H54 (cell line): ENCODE measurements around the gene TEX26.

Experiments used
- DNase-seq: peaks from one replicate; pipeline ENCODE4 v3.0.0; 2011; ENCODE audit warnings: low spot score, mixed read lengths; ENCODE audit not compliant: insufficient read length
- FAIRE-seq: peaks from 3 replicates; lab custom pipeline; 2011; peaks lifted over from hg19 to GRCh38; lab: Jason Lieb, UNC
- POLR2A ChIP-seq: IDR thresholded peaks from 2 replicates; pipeline ENCODE4 v1.6.1; 2011; ENCODE audit warnings: low read depth, mild to moderate bottlenecking, low read length

The TEX26 gene

DNA sequence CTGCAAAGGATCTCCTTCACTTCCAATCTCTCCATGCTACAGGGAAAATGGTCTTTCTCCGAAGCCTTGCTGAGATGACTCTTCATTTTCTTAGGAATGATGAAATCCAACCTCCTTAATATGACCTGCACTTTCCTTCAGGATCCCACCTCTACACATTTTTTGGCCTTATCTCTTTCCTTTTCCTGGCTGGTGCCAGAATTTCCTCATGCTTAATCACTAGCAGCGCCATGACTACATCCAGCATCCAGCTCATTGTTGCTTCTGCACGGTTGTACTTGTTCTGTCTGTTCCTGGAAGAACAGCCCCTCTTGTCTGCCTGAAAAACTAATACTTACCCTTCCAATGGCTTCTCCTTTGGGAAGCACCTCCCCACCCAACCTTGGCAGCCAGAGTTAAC, 68.4 kb downstream of the TEX26 start:
- no peak for TF ChIP-seq POLR2A
- FAIRE-seq = no peak
- no peak for DNase-seq

DNA sequence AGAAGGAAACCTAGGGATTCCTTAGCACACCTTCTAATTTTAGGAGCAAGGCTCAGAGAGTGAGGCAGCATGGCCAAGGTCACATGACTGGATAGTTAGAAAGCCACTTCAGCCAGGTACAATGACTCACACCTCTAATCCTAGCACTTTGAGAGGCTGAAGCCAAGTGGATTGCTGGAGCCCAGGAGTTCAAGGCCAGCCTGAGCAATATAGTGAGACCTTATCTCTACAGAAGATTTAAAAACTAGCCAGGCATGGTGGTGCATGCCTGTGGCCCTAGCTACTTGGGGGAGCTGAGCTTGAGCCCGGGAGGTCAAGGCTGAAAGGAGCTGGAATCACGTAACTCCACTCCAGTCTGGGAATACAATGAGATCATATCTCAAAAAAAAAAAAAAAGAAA, 69.2 kb downstream of the TEX26 start:
- TF ChIP-seq POLR2A = no peak
- DNase-seq (no peak), FAIRE-seq (no peak)

DNA sequence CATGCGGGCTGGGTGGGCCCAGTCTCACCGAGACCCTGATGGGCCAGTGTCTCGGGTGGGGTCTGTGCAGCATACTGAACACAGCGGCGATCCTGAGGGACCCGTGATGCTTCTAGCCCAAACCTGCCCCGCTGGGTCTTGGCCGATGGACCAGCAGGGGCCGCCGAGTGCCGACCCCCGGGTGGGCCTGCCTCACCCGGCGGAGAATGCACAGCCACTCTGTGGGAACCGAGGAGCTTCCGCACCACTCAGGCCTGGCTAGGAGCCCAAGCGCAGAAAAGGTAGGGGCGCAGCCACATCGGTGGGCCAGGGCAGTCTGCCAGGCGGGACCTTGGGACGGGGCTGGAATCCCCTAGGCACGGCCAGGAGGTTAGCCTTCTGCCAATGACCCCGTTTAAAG, 72.6 kb downstream of the TEX26 start:
- no peak for DNase-seq
- no peak for FAIRE-seq
- no peak for TF ChIP-seq POLR2A

DNA sequence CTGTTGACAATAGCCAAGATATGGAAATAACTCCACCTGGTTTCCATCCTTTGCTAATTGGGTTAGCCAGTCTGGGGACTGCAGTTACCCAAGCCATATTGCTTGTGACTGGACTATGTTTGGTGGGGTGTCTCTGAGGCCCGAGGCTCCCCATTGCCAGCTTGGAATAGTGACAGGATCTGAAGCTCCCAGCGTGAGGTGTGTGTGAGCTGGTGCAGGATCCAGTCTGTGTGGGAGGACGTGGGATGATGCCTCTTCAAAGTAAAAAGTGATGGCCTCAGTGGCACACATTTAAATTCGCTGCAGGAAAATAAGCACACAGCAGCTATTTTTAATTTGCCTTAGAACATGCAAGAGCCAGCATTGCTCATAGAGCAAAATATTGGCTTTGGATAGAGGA, 75.0 kb downstream of the TEX26 start:
- DNase-seq (no peak), FAIRE-seq (no peak)
- no peak for TF ChIP-seq POLR2A

DNA sequence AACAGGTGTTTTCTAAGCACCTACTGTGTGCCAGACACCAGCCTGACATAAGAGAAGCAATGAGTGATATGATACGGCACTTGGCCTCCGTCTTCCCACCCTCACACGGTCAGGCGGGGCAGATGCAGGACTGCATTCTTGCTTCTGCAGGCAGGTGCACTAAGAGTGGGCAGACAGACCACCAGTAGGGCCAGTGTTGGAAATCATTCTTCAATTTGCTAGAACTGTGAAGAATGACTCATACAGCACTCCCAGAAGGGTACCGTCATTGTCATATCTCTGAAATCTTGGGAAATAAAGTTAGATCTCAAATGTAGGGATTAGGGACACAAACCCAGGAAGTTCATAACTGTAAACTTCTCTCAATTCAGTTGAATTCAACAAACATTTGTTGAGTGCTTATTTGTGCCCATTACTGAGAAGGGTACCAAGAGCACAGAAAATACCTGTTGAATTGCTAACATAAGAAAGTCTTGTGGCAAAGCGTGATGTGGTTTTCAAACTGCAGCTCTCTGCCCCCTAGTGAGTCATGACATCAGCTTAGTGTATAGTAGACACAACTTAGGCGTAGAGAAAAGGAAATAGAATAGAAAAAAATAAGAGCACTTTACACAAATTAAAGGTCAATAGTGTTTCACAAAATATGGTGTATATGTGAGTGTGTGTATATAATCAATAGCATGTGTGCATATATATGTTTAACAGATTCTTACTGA, 76.1 kb downstream of the TEX26 start:
- DNase-seq (no peak), FAIRE-seq (no peak)
- TF ChIP-seq POLR2A = no peak

DNA sequence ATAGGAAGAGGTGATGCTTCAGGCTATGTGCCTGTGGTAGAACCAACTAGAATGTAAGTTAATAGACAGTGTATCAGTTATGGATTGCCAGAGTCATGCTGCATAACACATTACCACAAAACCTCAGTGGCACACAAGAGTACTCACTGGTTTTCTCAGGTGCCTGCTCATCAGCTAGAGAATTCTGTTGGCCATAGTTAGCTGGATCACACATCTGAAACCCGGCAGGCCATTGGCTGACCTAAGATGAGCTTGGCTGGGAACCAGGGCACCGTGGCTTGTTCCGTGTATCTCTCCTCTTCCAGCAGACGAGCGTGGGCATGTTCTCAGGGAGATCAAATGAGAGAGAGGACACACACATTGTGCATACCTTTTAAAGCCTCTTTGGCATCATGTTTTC, 76.7 kb downstream of the TEX26 start:
- FAIRE-seq (no peak), DNase-seq (no peak)
- no peak for TF ChIP-seq POLR2A

DNA sequence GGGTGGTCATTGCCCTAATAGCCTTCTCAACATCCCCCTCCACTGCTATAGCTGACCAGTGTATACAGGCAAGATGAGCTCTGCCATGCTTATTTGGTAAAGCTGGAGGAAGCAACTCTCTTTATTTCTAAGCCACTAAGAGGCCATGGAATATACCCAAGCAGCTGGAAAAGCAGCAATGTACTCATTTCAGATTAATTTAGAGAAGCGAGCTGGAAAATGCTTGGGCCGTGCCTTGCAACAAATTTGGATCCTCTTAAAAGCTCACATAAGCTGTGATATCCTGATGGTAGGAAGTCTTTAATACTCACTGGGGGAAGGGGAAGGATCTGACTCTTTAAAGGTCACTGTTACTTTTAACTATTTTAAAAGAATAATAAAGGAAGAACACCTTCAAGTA, 77.8 kb downstream of the TEX26 start:
- FAIRE-seq = no peak
- no peak for TF ChIP-seq POLR2A

DNA sequence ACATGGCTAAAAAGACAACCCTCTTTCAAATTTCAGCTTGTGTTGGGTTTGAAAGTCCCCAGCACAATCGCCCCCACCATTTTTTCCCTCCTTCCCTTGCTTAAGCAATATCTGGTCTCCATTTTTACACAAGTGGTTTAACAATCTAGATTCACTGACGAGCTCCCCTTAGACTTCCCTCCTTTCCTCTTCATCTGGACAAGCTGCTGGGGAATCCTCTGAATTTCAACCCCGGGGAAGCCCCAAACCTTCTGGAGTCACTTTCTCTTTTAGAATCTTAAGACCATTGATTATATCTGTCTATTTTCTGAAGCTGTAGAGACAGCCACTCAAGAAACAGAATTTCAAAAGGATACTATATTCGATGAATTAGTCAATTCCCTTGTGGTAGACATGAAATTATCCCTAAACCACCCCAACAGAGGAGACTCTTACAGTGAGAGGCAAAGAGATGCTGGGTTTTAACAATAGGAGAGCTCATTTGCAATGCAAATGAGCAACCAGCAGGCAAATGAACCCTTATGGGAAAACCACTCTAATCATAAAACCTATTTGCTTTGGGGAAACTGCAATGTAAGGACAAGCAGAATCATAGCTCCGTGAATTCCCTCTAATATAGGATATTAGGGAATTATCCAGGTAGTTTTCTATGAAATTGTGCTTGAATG, 78.9 kb downstream of the TEX26 start:
- DNase-seq = no peak
- TF ChIP-seq POLR2A = no peak
- no peak for FAIRE-seq

More for the DNA sequence above, 77.8 kb downstream of the TEX26 start:
- no peak for DNase-seq

DNA sequence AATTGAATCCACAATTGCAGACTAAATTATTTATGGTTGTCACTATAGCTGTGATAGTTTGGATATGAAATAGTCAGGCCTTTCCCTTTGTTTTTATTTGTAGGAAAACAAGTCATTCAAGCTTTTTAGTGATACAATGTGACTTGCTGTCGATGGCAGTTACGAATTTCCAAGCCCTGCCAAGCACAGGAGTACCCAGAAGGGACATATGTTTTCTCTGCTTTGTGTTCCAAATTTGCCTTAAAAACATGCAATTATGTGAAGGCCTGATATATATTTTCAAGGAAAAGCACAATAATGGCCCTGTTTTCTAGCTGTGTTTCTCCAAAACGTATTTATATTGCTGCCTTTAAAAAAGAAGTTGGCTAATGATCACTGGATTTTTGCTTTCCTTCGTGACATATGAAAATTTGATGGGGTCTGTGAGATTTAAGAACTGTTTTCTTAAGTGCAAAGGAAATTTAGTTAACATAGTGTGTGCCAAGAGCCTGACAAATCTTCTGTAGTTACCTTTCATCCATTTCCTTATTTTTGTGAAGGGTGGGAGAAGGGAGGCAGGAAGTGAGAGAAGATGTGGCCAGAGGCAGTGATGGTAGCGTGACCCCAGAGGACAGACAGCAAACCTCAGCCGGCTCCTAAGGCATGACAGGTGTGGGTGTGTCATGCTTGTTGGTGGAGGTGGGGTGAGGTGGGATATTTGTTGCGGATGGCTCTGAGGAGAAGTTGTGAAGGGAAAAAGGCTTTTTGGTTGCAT, 79.6 kb downstream of the TEX26 start:
- FAIRE-seq = no peak
- TF ChIP-seq POLR2A = no peak
- no peak for DNase-seq

DNA sequence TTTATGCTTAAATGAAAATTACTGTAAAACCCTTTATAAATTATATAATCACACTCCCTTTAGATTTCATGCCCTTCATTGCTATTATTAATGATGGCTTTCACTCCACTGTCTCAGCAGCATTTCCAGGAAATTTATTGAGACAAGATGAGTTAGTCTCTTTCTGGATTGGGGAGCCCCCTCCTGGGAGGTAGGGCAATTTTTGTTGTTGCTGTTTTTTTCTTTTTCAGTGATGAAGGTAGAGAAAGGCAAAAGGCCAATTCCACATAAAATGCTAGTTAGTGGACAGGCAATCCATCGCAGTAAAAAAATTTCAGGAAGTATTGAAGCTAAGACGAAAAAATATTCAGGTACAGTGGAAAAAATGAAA, 80.2 kb downstream of the TEX26 start:
- DNase-seq (no peak), FAIRE-seq (no peak)
- TF ChIP-seq POLR2A = no peak

DNA sequence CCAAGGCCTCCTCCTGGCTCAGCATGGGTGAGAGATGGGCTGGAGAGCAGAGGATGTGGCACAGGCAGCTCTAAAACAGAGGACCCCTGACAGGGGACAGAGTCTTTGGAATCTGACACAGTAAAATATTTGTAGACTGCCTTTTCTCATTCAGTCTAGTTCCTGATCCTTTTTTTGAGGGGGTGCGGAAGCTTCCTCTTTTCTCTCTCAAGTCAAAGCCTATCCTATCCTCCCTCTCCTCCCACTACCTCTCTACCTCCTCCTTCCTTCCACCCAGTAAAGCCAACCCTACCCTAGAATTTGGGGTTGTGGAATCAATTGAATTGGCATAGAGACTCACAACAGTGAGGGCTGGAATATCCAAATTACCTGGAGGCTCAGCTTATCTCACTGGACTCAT, 82.0 kb downstream of the TEX26 start:
- no peak for TF ChIP-seq POLR2A
- DNase-seq (no peak), FAIRE-seq (no peak)

DNA sequence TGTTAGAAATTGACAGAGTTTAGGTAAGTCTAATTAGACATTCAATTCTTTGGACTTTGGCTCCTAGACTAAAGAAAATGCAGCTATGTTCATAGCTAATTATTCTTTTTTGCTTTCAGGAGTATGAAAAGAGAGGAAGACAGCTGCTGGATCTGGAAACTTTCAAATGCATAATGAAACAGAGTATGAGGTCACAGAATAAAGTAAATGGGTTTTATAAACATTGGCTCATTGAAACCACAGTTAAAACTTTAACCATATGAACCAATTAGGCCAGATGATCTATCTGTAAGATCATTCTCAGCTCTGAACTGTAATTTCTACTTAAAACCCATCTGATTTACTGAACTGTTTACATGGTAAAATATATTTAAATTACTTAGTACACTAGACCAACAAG, 82.7 kb downstream of the TEX26 start:
- no peak for TF ChIP-seq POLR2A
- DNase-seq = no peak
- no peak for FAIRE-seq

DNA sequence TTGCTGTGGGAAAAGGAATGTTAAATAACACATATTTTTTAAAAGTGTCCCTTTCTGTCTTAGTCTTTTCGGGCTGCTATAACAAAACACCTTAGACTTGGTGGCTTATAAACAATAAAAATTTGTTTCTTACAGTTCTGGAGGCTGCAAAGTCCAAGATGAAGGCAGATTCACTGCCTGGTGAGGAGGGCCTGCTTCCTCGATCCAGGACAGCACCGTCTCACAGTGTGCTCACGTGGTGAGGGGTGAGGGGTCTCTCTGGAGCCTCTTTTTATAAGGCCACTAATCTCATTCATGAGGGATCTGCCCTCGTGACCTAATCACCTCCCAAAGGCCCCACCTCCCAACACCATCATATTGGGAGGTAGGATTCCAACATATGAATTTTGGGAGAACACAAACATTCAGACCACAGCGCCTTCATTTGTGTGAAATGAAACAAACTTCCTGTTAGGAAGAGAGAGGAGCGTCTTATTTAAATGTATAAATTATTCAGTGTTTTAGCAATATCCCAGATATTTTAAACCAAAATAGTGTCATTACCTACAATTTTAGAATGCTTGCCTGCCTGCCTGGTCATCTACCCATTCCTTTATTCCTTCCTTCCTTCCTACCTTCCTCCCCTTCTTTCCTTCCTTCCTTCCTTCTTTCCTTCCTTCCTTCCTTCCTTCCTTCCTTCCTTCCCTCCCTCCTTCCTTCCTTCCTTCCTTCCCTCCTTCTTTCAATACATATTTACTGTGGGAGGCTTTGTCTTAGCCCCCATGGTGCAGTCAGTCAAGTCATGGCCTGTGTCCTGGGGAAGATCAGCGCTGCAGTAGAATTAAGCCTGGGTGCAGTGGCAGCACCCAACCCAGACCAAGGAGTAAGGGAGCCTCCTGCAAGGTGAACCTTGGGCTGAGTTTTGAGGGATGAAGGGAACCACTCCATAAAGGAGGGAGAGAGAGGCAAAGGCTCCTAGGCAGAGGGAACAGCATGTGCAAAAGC, 84.2 kb downstream of the TEX26 start:
- no peak for FAIRE-seq
- no peak for TF ChIP-seq POLR2A
- no peak for DNase-seq
